ENCODE data around the gene DDX43. TPM values are rescaled to one million over a fixed set of nuclear protein-coding genes. Genes with fewer than 3 reads are reported as not detected.

DDX43 gene
- total RNA-seq, 1 donor from 2014 or later: not detected

DNA sequence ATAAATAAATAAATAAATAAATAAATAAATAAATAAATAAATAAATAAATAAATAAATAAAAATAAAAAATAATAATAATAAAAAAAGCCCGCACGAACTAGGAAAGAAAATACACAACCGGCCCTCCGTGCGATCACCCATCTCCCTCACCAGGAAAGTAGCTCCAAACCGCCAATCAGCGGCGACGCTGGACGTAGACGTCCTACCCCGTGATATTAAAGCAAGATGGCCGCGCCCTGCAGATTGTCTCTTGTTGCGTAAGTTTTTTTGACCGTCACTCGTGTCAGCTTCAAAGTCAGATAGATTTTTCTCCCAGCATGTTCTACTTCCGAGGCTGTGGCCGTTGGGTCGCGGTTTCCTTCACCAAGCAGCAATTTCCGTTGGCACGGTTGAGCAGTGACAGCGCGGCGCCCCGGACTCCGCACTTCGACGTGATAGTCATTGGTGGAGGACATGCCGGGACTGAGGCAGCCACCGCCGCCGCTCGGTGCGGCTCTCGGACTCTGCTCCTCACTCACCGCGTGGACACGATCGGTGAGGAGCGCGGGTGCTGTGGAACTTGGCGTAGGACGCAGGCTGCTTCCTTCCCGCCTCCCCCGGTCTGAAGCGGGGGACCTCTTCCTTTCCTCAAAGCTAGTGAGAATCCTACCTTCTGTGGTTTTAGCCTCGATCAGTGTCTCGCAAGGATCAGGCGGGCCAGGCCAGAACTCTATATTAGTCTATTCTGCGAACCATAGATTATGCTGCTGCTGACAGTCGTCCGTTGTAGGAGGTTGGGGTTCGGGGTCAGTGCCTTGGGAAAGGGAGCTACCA lies 67.1 kb downstream of the DDX43 start, which contains the start of gene MTO1:
MTO1 (plus strand) TSS at position 201 of the 814 bp plus-strand sequence; CDS start at position 319, 118 bp downstream.
- peak; percentile 79 for DNase-seq (ENCODE audit: extremely low spot score, unreplicated experiment)
- peak within 1 kb of the TSS; percentile 96 for H3K4me3 Mint-ChIP-seq
- H3K9me3 Mint-ChIP-seq: no peaks in the 10 kb centered on the region
- H3K27me3 Mint-ChIP-seq: no peaks in the 10 kb centered on the region
- TF ChIP-seq, protein P1, sequence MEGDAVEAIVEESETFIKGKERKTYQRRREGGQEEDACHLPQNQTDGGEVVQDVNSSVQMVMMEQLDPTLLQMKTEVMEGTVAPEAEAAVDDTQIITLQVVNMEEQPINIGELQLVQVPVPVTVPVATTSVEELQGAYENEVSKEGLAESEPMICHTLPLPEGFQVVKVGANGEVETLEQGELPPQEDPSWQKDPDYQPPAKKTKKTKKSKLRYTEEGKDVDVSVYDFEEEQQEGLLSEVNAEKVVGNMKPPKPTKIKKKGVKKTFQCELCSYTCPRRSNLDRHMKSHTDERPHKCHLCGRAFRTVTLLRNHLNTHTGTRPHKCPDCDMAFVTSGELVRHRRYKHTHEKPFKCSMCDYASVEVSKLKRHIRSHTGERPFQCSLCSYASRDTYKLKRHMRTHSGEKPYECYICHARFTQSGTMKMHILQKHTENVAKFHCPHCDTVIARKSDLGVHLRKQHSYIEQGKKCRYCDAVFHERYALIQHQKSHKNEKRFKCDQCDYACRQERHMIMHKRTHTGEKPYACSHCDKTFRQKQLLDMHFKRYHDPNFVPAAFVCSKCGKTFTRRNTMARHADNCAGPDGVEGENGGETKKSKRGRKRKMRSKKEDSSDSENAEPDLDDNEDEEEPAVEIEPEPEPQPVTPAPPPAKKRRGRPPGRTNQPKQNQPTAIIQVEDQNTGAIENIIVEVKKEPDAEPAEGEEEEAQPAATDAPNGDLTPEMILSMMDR (conservative IDR thresholded peaks at IDR 0.05): no peak
- no peaks in the 10 kb centered on the region for H3K36me3 Mint-ChIP-seq
- H3K4me1 Mint-ChIP-seq (ENCODE audit: unreplicated experiment): no peaks in the 10 kb centered on the region
- peak within 1 kb of the TSS; percentile 96 for H3K27ac Mint-ChIP-seq

Other genes starting within 250 kb of the DDX43 start
- gene KHDC1L, start 169.3 kb upstream of the DDX43 start, total RNA-seq (ENCODE audit: low replicate concordance): 0.75 TPM in 1 of 2 replicates, not detected in the other
- 2.0 and 5.3 TPM in 2 replicates for gene KHDC1, start 131.6 kb upstream of the DDX43 start, total RNA-seq (ENCODE audit: low replicate concordance)
- gene DPPA5, start 40.6 kb upstream of the DDX43 start, total RNA-seq (ENCODE audit: low replicate concordance): not detected in 2 replicates
- gene KHDC3L, start 32.2 kb upstream of the DDX43 start, total RNA-seq (ENCODE audit: low replicate concordance): not detected in 2 replicates
- not detected in 2 replicates for gene OOEP, start 24.9 kb upstream of the DDX43 start, total RNA-seq (ENCODE audit: low replicate concordance)
- 0.12 TPM in 2 replicates for gene CGAS, start 57.5 kb downstream of the DDX43 start, total RNA-seq (ENCODE audit: low replicate concordance)
- gene MTO1, start 66.9 kb downstream of the DDX43 start, total RNA-seq (ENCODE audit: low replicate concordance): 28.0 and 28.3 TPM in 2 replicates
- gene EEF1A1, start 126.2 kb downstream of the DDX43 start, total RNA-seq (ENCODE audit: low replicate concordance): 12,371 and 13,155 TPM in 2 replicates